ENCODE results near the gene MSL1. TPM values are rescaled to one million over a fixed set of nuclear protein-coding genes. Genes with fewer than 3 reads are reported as not detected.

The MSL1 gene
- total and polyA plus RNA-seq, 2 of the 13 experiments (the other 11 are each of a cell fraction or from before 2014, with no cell fraction given), result 63.8 to 88.5 TPM

DNA sequence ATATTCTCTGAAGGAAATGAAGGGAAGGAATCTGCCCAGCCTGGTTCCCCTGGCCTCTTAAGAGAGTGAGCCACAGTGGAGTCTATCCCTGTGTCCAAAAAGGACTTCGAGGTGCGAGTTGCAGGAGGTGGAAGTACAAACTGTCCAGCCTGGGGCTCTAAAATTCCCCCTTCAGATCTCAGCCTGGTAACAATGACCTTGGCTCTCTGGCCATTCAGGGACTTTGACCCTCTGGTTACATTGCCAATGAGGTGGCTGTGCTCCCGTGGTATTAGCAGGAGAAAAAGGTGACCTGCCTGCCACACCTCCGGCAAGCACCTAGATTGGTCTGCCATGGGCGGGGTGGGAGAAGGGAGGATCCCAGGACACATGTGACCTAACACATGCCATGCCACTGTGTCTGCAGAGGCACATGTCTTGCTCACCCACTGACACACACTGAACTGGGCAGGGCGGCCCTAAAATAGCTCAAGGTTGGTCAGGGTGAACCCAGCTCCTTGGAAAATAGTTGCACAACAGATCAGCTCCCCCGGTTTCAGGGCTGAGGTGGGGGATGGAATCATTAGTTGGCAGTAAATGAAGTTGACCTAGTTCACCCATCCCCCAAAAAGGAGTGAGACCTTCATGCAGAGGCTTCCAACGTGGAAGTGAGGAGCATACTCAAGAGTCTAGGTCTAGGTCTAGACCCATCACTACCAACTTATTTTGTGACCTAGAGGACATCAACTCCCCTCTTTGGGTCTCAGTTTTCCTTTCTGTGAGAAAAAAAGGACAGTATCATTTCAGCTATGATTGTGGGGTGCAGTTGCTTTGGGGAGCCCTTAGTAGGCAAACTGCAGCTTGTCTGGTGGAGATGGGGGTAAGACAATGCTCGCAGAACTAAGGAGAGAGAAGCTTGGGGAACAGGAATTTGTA is 23.6 kb upstream of the MSL1 start (continued):
- TF ChIP-seq SAFB2 (CRISPR knock-in tag; IDR thresholded peaks at IDR 0.05; ENCODE audit: borderline replicate concordance, low read depth), result no peak
- TF ChIP-seq TOE1 (CRISPR knock-in tag; IDR thresholded peaks at IDR 0.05), result no peak
- TF ChIP-seq SMARCE1 (IDR thresholded peaks at IDR 0.05; ENCODE audit: borderline replicate concordance), result no peak
- TF ChIP-seq, protein P1, sequence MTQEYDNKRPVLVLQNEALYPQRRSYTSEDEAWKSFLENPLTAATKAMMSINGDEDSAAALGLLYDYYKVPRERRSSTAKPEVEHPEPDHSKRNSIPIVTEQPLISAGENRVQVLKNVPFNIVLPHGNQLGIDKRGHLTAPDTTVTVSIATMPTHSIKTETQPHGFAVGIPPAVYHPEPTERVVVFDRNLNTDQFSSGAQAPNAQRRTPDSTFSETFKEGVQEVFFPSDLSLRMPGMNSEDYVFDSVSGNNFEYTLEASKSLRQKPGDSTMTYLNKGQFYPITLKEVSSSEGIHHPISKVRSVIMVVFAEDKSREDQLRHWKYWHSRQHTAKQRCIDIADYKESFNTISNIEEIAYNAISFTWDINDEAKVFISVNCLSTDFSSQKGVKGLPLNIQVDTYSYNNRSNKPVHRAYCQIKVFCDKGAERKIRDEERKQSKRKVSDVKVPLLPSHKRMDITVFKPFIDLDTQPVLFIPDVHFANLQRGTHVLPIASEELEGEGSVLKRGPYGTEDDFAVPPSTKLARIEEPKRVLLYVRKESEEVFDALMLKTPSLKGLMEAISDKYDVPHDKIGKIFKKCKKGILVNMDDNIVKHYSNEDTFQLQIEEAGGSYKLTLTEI (CRISPR knock-in tag; conservative IDR thresholded peaks at IDR 0.05), result no peak
- TF ChIP-seq, protein P2, sequence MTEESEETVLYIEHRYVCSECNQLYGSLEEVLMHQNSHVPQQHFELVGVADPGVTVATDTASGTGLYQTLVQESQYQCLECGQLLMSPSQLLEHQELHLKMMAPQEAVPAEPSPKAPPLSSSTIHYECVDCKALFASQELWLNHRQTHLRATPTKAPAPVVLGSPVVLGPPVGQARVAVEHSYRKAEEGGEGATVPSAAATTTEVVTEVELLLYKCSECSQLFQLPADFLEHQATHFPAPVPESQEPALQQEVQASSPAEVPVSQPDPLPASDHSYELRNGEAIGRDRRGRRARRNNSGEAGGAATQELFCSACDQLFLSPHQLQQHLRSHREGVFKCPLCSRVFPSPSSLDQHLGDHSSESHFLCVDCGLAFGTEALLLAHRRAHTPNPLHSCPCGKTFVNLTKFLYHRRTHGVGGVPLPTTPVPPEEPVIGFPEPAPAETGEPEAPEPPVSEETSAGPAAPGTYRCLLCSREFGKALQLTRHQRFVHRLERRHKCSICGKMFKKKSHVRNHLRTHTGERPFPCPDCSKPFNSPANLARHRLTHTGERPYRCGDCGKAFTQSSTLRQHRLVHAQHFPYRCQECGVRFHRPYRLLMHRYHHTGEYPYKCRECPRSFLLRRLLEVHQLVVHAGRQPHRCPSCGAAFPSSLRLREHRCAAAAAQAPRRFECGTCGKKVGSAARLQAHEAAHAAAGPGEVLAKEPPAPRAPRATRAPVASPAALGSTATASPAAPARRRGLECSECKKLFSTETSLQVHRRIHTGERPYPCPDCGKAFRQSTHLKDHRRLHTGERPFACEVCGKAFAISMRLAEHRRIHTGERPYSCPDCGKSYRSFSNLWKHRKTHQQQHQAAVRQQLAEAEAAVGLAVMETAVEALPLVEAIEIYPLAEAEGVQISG (CRISPR knock-in tag; IDR thresholded peaks at IDR 0.05), result peak; percentile 67; the same call in 1 of the 2 replicates
- TF ChIP-seq HCFC1 (IDR thresholded peaks at IDR 0.05; ENCODE audit: low read depth, low read length), result no peak
- TF ChIP-seq ZNF124 (CRISPR knock-in tag; IDR thresholded peaks at IDR 0.05), result no peak
- TF ChIP-seq RXRB (CRISPR knock-in tag; IDR thresholded peaks at IDR 0.05; ENCODE audit: borderline replicate concordance), result peak; percentile 94
- no peak for TF ChIP-seq MBD4 (IDR thresholded peaks at IDR 0.05; ENCODE audit: borderline replicate concordance, low read length)
- peak; percentile 77; the same call in 1 of the 2 replicates for TF ChIP-seq ZNF792 (CRISPR knock-in tag; IDR thresholded peaks at IDR 0.05)
- TF ChIP-seq, protein P3, sequence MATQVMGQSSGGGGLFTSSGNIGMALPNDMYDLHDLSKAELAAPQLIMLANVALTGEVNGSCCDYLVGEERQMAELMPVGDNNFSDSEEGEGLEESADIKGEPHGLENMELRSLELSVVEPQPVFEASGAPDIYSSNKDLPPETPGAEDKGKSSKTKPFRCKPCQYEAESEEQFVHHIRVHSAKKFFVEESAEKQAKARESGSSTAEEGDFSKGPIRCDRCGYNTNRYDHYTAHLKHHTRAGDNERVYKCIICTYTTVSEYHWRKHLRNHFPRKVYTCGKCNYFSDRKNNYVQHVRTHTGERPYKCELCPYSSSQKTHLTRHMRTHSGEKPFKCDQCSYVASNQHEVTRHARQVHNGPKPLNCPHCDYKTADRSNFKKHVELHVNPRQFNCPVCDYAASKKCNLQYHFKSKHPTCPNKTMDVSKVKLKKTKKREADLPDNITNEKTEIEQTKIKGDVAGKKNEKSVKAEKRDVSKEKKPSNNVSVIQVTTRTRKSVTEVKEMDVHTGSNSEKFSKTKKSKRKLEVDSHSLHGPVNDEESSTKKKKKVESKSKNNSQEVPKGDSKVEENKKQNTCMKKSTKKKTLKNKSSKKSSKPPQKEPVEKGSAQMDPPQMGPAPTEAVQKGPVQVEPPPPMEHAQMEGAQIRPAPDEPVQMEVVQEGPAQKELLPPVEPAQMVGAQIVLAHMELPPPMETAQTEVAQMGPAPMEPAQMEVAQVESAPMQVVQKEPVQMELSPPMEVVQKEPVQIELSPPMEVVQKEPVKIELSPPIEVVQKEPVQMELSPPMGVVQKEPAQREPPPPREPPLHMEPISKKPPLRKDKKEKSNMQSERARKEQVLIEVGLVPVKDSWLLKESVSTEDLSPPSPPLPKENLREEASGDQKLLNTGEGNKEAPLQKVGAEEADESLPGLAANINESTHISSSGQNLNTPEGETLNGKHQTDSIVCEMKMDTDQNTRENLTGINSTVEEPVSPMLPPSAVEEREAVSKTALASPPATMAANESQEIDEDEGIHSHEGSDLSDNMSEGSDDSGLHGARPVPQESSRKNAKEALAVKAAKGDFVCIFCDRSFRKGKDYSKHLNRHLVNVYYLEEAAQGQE (IDR thresholded peaks at IDR 0.05; ENCODE audit: borderline replicate concordance in 1 of 2, low read depth in 1 of 2, low read length in 2 of 2), result peak in 1 of 2 experiments; percentile 73; a peak in 1 of 4 replicates
- peak; percentile 91 for TF ChIP-seq ZSCAN21 (CRISPR knock-in tag; IDR thresholded peaks at IDR 0.05; ENCODE audit: borderline replicate concordance)
- TF ChIP-seq, protein P4, sequence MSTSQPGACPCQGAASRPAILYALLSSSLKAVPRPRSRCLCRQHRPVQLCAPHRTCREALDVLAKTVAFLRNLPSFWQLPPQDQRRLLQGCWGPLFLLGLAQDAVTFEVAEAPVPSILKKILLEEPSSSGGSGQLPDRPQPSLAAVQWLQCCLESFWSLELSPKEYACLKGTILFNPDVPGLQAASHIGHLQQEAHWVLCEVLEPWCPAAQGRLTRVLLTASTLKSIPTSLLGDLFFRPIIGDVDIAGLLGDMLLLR (CRISPR knock-in tag; IDR thresholded peaks at IDR 0.05), result peak; percentile 89
- peak; percentile 88 for TF ChIP-seq TEAD3 (CRISPR knock-in tag; optimal IDR thresholded peaks at IDR 0.05; ENCODE audit: borderline replicate concordance)
- TF ChIP-seq ZNF253 (CRISPR knock-in tag; IDR thresholded peaks at IDR 0.05; ENCODE audit: borderline replicate concordance), result 0 out of 2 replicates have a peak, but pooled peaks have one; percentile 87
- 0 out of 2 replicates have a peak, but pooled peaks have one; percentile 22 for TF ChIP-seq ZNF205 (CRISPR knock-in tag; IDR thresholded peaks at IDR 0.05)
- TF ChIP-seq, protein P5, sequence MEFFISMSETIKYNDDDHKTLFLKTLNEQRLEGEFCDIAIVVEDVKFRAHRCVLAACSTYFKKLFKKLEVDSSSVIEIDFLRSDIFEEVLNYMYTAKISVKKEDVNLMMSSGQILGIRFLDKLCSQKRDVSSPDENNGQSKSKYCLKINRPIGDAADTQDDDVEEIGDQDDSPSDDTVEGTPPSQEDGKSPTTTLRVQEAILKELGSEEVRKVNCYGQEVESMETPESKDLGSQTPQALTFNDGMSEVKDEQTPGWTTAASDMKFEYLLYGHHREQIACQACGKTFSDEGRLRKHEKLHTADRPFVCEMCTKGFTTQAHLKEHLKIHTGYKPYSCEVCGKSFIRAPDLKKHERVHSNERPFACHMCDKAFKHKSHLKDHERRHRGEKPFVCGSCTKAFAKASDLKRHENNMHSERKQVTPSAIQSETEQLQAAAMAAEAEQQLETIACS (CRISPR knock-in tag; IDR thresholded peaks at IDR 0.05), result no peak
